GM21529 (cell line): ENCODE results near the gene COL4A5.

Experiments used
- ATAC-seq: cut with Tn5 transposase; IDR thresholded peaks from one replicate; pipeline ENCODE4 v1.9.1; 2021; ENCODE audit not compliant: unreplicated experiment

The COL4A5 gene

DNA sequence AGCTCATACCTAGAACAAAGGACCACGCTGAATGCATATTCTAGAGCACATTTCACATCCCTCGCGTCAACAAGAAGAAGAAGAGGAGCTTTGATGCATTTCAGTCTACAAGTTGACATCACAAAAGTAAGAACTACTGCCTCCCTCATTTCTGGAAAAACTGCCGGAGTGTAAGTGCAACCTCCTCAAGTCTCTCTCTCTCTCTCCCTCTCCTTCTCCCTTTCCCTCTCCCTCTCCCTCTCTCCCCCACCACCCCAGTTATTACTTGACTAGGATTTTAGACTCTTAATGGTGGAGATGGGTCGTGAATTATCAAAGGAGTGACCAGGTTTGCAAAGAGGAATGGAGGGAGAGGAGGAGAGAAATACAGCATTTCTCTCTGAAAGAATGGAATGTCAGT lies 298.1 kb downstream of the COL4A5 start:
- no peak for ATAC-seq

- ATAC-seq: no peak
Observed at GRCh38 chrX:108740299-108740774, 300.7 kb downstream of the COL4A5 start.
